NCI-H1417 (cell line): ENCODE measurements around the gene USP33.
"Not testable (repeated sequence)": the region's sequence is repeated elsewhere in the genome, so short reads cannot be mapped to it uniquely, and the experiment has no call there.

Source experiments
- DNase-seq, 3 experiments: peaks; one replicate each; lab custom pipeline; 2025; lab: John Stamatoyannopoulos, UW

The USP33 gene

DNA sequence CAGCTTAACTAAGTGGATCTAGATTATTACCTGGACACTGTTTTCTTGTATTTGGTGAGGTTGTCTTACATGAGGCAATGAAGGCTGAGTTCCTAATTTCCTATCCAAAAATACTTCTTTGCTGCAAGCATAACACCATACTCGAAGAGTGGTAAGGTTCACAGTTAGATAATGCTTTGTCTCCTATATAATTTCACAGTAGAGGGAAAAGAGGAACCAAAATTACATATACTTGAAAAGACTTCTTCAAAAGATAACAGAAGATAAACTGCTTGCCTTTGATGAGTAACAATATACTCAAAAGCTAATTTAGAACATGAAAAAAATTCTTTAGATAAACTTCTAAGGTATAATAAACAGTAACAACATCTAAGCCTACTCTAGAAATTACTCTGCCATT, 20.4 kb downstream of the USP33 start:
- DNase-seq = no peak

DNA sequence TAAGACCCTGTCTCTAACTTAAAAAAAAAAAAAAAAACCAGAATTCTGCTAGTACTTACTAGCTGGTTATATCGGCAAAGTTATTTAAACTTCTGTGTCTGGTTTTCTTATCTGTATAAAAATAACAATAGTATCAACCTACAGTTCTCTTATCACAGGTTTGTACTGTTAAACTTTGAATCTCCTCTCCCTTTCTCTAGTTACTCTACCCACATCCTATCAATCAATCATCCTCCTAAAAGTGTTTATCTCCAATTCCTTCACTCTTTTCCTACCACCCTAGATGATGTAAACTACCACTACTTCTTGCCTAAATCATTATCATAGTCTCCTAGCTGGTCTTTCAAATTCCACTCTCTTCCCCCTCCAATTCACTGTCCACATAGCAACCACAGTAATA, 27.6 kb downstream of the USP33 start:
- no peak for DNase-seq

DNA sequence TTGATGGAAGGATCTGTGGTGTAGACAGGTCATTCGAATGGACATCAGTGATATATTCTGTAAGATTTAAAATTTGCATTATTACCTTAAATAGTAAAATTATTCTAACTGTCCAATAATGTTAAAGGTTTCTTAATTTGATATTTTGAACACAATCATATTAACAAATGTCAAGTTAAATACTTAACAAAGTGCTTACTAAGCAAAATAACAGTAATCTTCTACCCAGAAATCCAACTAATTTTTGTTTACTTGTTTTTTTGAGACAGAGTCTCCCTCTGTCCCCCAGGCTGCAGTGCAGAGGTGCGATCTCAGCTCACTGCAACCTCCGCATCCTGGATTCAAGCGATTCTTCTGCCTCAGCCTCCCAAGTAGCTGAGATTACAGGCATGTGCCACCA, 33.9 kb downstream of the USP33 start:
- no peak for DNase-seq

DNA sequence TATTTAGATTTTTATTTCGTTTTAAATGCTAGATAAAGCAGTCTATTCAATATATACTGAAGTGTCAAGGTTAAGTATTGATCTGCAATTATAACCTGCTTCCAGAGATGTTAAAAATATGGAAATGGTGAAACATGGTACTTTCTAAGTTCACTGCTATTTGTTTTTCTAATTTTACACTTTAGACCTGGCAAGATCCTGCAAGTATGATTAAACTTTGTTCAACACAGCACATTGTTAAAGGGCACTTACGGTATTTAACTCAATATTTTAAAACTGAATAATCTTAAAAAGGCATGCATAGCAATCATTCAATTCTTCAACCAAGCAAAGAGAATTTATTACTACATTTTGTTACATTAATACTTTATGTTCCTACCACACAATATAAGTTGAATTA, 41.5 kb downstream of the USP33 start:
- DNase-seq = no peak

DNA sequence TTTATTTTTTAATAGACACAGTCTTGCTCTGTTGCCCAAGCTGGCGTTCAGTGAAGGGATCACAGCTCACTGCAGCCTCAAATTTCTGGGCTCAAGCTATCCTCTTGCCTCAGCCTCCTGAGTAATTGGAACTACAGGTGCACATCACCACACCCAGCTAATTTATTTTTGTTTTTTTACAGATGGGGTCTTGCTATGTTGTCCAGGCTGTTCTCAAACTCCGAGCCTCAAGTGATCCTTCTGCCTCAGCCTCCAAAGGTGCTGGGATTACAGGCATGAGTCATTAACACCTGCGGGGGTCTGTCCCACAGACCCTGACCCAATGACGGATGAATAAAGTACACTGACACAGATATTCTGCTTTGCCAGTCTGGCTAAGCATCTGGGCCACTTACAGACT, 43.6 kb downstream of the USP33 start:
- no peak for DNase-seq

DNA sequence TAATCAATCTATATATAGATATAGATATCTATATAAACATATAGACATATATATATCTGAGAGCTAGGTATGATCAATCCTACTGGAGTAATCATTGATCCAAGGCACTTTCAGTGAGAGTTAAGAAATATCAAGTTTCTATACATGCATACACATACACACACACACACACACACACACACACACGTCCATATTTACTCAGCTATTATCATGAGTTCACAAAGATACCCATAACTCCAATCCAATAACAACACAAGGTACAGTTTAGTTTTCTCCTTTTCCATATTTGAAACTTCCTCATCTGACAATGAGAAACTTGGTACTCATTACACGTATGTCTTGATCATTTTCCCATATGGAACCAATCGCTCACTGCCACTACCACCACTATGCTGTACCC, 49.9 kb downstream of the USP33 start:
- DNase-seq = no peak

DNA sequence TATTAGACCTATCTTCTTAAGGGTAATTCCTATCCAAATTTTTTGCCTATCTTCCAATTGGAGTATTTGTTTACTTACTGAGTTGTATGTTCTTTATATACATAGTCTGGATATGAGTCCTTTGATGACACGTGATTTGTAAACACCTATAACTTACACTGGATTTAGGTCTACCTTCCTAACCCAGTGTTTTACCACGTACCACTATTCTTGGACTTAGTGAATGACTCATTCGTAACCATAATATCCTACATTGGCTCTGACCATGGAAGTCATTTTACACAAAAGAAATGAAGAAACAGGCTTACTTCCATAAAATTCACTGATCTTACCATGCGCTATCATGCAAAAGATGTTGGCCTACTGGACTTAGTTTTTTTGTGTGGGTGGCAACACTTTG, 53.3 kb downstream of the USP33 start:
- DNase-seq = no peak

DNA sequence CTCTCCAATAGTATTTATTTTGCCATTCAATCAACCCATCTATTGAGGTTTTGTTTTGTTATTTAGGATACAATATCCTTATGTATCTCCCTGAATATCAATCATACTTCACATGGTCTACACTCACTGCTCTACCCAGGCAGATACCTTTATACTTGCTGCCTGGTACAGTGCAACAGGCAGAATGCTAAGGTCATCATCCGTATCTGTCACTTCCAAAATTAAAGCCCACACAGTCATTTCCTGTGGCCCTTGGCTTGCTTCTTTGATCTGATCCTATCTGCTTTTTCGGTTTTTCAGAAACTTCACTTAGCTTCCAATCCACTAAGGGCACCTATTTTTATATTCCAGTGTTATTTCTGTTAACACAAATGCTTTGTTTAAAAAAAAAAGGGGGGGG, 54.9 kb downstream of the USP33 start:
- no peak for DNase-seq

DNA sequence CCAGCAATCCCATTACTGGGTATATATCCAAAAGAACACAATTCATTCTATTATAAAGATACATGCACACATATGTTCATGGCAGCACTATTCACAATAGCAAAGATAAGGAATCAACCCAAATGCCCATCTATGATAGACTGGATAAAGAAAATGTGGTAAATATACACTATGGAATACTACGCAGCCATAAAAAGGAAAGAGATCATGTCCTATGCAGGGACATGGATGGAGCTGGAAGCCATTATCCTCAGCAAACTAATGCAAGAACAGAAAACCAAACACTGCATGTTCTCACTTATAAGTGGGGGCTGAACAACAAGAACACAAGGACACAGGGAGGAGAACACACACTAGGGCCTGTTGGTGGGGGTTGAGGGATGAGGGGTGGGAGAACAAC, 60.0 kb downstream of the USP33 start:
- DNase-seq = not testable (repeated sequence)

DNA sequence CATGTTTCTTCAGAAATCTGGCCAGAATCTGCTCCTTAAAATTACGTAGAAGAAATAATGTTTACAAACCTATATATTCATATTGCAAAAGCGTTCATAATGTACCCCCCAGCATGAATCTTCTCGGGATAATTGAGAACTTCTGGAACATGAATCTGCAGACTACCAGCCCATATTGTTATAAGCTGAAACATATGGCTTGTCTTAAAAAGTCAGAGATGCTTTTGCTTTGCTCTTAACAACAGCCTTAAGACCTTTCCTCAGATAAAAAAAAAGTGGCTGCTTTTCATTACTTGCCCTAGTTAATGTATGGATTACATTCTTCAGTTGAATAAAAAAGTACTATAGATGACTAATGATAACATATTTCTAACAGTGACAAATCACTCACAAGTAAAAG, 62.2 kb downstream of the USP33 start:
- DNase-seq = no peak

DNA sequence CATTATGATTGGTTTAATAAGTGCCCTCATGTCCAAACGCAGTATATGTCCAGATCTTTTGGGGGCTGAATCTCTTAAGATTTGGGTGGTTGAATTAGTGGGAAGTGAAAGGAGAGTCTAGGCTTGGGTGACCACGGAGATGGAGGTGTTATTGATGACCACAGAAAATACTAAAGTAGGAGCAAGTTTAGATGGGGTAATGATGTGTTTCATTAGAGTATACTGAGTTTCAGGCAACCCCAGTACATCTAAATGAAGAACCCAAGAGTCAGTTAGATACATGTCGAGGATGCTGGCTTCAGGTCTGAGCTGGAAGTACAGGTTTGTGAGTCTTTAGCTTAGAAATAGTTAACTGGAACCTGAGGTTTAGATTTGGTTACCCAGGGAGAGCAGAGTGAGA, 70.7 kb downstream of the USP33 start:
- no peak for DNase-seq

DNA sequence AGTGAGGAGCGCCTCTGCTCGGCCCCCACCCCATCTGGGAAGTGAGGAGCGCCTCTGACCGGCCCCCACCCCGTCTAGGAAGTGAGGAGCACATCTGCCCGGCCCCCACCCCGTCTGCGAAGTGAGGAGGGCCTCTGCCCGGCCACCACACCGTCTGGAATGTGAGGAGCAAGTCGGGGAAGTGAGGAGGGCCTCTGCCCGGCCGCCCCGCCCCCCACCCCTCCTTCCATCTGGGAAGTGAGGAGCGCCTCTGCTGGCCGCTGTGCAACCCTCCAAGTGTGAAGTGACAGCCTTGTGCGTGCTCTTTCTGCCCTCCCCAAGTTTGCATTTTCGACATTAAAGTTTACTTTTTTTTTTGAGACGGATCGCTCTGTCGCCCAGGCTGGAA, 72.1 kb downstream of the USP33 start:
- no peak for DNase-seq

DNA sequence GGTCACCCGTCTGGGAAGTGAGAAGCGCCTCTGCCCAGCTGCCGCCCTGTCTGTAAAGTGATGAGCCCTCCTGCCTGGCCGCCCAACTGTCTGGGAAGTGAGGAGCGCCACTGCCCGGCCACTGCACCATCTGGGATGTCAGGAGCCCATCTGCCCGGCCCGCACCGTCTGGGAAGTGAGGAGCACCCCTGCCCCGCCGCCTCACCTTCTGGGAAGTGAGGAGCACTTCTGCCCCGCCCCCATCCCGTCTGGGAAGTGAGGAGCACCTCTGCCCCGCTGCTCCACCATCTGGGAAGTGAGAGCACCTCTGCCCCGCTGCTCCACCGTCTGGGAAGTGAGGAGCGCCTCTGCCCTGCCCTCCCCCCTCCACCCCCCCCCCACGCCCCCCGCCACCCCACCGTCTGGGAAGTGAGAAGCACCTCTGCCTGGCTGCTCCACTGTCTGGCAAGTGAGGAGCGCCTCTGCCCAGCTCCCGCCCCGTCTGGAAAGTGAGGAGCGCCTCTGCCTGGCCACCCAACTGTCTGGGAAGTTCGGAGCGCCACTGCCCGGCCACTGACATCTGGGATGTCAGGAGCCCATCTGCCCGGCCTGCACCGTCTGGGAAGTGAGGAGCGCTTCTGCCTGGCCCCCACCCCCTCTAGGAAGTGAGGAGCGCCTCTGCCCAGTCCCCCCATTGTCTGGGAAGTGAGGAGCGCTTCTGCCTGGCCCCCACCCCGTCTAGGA, 72.7 kb downstream of the USP33 start:
- DNase-seq = no peak

DNA sequence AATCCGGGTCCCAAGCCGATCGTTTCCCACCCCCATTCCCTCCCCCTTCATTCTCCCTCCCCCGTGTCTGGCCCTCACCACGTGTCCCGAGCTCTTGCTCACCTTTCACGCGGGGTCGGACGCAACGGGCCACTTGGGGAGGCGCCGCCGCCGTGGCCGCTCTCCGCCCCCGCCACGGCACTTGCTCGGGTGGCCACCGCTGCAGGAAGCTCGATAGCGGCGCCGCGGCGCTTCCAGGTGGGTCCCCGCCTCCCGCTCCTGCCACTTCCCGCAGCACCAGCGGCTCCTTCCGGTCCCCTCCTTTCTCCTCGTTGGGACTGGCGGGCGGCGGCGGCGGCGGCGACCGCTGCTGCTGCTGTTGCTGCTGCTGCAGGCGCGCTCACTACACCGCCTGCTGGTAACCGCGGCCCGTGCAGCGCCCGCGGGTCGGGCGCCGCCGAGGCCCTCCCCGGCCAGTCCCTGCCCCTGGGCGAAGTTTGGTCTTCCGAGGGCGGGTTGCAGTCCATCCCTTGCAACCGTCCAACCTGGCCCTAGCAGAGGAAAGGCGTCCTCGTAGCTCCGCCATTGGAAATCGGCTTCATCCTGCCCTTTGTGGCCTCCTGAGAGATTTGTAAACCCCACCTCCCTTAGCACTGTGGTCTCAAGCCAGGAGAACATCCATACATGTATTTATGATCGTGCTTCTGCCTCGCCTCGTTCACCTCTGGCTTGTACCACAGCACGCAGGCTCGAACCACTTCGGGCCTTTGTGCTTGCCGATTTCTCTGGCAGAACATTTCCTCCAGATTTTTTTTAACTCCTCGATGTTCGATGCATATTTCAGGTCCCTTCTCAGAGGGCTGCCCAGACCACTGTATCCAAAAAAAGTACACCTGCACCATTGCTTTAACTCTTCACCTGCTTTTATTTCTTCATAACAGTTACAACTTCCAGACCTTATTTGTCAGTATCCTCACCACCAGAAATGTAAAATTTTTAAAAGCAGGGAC, 76.2 kb downstream of the USP33 start:
- DNase-seq = peak; percentile 85 to 96 (median 95)

DNA sequence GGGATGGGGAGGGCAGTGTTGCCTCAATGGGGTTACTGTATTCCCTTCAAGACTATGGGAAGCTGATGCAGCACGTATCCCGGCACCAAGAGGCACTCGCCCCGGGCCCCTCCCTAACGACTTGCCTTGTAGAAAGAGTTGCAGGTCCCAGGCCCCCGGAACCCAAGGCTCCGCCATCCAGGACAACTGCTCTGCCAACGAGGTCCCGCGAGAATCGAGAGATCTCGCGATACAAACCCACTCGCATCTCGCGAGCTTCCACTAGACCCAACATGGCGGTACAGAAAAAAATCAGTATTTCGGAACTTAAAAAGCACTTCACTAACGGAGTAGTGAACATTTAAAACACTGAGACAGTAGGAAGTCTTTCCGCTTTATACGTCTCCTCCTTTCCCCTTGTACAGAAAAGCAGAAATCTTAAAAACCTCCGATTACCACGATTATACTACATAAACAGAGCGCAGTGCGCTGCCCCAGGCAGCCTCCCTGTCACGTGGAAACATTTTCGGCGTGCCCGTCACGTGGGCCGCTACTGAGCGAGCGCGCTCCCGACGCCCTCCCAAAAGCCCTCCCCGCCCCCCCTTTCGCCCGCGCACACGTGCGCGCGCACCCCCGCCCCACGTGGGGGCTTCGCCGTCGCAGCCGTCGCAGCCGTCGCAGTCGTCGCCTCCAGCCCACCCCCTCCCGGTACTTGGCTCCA, 77.0 kb downstream of the USP33 start, which contains the start of gene ZZZ3:
Gene ZZZ3, minus strand, starts transcription at position 199 of the 700 bp plus-strand sequence. CDS start 49,304 bp downstream, outside the sequence.
- DNase-seq = peak; percentile 93 to 97 (median 95)

DNA sequence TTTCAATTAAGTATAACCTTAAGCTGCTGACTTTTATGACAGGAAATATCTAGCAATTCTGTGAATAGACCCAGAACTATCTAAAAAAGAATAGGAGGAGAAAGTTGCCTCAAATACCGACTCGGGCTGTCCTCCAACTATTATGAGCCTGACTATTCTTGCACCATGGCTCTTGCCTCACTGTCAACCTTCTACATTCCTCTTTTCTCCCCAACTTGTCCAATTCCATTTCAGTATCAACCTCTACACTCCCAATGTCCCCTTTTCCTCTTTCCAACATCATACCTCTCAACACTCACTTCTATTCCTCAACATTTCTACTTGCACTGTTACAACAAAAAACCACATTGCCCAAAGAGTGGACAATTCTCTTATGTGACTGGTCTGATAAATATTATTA, 79.5 kb downstream of the USP33 start:
- no peak for DNase-seq

DNA sequence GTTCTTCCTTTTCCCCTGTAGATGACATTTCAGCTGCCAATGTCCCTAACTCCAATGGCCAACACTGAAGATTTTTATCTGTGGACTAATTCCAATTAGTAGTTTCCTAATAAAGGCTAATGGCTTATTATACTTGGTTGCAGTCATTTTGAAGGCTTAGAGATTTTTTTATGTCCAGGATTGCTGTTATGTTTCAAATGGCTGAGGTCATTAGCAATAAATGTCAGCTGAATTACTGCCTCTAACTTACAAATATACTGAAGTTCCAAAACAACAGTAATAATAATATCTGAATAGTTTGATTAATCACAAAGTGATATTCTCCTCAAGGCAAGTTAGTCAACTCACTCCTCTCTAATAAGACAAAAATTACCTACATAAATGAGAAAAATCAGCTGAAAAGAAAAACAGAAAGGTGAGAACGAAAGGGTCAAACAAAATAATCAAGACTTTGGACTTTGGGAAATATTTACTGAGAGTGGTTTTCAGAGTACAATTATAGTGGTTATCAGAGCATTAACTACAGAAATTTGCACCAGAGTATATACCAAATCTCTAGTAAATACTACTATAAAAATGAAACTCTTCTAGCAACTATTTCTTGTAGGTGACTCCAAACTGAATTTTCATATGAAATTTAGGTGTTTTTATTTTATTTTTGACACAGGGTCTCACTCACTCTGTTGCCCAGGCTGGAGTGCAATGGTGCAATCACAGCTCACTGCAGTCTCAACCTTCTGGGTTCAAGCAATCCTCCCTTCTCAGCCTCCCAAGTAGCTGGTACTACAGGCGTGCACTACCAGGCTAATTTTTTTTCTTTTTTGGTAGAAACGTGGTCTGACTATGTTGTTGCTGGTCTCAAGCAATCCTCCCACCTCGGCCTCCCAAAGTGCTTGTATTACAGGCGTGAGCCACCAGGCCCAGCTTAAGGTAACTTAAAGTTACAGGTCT, 80.7 kb downstream of the USP33 start:
- no peak for DNase-seq

DNA sequence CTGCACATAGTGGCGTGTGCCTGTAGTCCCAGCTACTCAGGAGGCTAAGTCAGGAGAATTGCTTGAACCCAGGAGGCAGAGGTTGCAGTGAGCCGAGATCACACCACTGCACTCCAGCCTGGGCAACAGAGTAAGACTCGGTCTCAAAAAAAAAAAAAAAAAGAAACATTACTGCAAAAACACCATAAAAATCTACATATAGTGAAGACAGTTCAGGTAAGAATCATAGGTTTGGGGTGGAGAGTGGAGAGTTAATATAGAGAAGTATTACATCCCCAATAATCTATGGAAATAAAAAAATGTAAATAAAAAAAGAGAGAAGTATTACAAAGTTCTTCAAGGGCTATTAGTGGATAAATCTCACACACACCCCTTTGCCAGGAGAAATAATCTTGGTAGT, 84.8 kb downstream of the USP33 start:
- DNase-seq = not testable (repeated sequence)

DNA sequence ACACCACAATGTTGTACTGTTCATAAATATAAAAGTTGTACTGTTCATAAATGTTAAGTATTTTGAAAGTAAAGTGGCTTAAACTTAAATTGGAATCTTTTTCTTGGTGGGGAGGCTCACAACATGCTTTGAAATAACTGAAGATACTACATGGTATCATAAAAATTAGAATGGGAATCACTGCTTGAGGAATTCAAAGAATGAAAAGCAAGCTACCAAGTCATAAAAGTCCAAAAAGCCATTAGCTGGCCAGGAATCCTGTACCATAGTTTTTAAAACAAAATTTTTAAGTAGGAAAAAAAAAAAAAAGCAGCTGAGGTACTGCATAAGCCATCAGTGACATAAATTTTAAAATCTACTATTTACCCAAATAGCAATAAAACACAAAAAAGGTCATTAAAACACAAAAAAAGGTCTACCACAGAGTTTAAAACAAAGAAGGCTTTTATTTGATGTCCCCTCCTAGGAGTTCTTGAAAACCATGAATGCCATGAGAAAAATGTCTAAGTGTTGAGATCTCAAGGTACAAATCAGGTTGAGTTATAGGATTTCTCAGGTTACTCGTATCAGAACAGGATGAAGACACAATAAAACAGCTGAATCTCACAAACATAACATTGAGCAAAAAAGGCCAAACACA, 85.8 kb downstream of the USP33 start:
- DNase-seq = no peak

DNA sequence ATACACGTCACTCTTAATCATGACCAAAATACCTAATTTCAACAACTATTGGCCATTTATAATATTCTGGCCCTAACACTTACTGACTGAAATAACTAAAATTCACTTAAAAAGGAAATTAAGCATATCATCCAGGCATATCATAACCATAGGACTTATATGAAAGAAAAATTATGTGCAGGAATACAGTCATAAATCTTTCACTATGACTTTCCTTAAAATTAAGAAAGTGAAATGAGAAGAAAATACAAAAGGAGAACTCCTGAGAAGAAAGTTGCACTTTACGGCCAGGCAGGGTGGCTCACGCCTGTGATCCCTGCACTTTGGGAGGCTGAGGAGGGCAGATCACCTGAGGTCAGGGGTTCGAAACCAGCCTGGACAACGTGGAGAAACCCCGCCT, 86.6 kb downstream of the USP33 start:
- DNase-seq = no peak

DNA sequence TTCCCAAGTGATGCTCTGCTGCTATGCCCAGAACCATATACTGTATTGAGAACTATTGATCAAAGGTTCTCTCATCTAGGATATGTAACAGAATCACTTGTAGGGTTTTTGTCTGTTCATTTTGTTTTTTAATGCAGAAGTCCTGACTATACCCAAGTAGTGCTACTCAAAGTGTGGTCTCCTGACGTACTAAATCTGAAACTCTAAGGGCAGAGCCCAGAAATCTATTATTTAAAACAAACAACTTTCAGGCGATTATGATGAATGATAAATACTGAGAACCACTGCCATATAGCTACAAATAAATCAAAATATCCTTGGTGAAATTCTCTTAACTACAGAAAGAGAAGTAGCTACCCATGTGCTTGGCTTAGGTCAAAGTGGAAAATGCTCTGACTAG, 87.3 kb downstream of the USP33 start:
- DNase-seq = no peak
